ENCODE measurements around the gene SNAP25.

Gene SNAP25

GRCh38 chr20:10185741-10186558 lies 32.7 kb upstream of the SNAP25 start:
- Histone ChIP-seq H3K4me3 (ENCODE audit: low read length) (no peak overlapping the region), H3K9ac (ENCODE audit: low read length) (no peak overlapping the region), H3K27me3 (ENCODE audit: control insufficient read depth, insufficient read depth, low read length) (no peaks in the 10 kb centered on the region), H3K4me1 (ENCODE audit: control insufficient read depth, insufficient read depth, low read length) (no peaks in the 10 kb centered on the region), H3K36me3 (ENCODE audit: control insufficient read depth, insufficient read depth, low read length) (no peaks in the 10 kb centered on the region), H3K27ac (ENCODE audit: low read depth, low read length) (no peak overlapping the region)

GRCh38 chr20:10190456-10190855 lies 28.2 kb upstream of the SNAP25 start:
- no peaks in the 10 kb centered on the region for H3K4me1 ChIP-seq (ENCODE audit: control insufficient read depth, insufficient read depth, low read length)
- no peaks in the 10 kb centered on the region for H3K36me3 ChIP-seq (ENCODE audit: control insufficient read depth, insufficient read depth, low read length)
- H3K9ac ChIP-seq (ENCODE audit: low read length) = no peak overlapping the region
- H3K27ac ChIP-seq (ENCODE audit: low read depth, low read length) = no peak overlapping the region
- no peaks in the 10 kb centered on the region for H3K27me3 ChIP-seq (ENCODE audit: control insufficient read depth, insufficient read depth, low read length)
- H3K4me3 ChIP-seq (ENCODE audit: low read length) = no peak overlapping the region

GRCh38 chr20:10192171-10192570 lies 26.5 kb upstream of the SNAP25 start:
- H3K9ac ChIP-seq (ENCODE audit: low read length) = no peak overlapping the region
- H3K36me3 ChIP-seq (ENCODE audit: control insufficient read depth, insufficient read depth, low read length) = no peaks in the 10 kb centered on the region
- H3K27ac ChIP-seq (ENCODE audit: low read depth, low read length) = no peak overlapping the region
- H3K4me1 ChIP-seq (ENCODE audit: control insufficient read depth, insufficient read depth, low read length) = no peaks in the 10 kb centered on the region
- H3K27me3 ChIP-seq (ENCODE audit: control insufficient read depth, insufficient read depth, low read length) = no peaks in the 10 kb centered on the region
- no peak overlapping the region for H3K4me3 ChIP-seq (ENCODE audit: low read length)

- no peaks in the 10 kb centered on the region for H3K36me3 ChIP-seq (ENCODE audit: control insufficient read depth, insufficient read depth, low read length)
- no peak overlapping the region for H3K27ac ChIP-seq (ENCODE audit: low read depth, low read length)
- H3K4me1 ChIP-seq (ENCODE audit: control insufficient read depth, insufficient read depth, low read length) = no peaks in the 10 kb centered on the region
- no peak overlapping the region for H3K9ac ChIP-seq (ENCODE audit: low read length)
- H3K27me3 ChIP-seq (ENCODE audit: control insufficient read depth, insufficient read depth, low read length) = no peaks in the 10 kb centered on the region
- no peak overlapping the region for H3K4me3 ChIP-seq (ENCODE audit: low read length)
Measured at GRCh38 chr20:10194166-10194565, 24.5 kb upstream of the SNAP25 start.

- H3K36me3 ChIP-seq (ENCODE audit: control insufficient read depth, insufficient read depth, low read length) = no peaks in the 10 kb centered on the region
- H3K27me3 ChIP-seq (ENCODE audit: control insufficient read depth, insufficient read depth, low read length) = no peaks in the 10 kb centered on the region
- no peak overlapping the region for H3K9ac ChIP-seq (ENCODE audit: low read length)
- H3K4me3 ChIP-seq (ENCODE audit: low read length) = no peak overlapping the region
- no peak overlapping the region for H3K27ac ChIP-seq (ENCODE audit: low read depth, low read length)
- H3K4me1 ChIP-seq (ENCODE audit: control insufficient read depth, insufficient read depth, low read length) = no peaks in the 10 kb centered on the region
Measured at GRCh38 chr20:10200330-10200729, 18.3 kb upstream of the SNAP25 start.

GRCh38 chr20:10201321-10201870 lies 17.2 kb upstream of the SNAP25 start:
- Histone ChIP-seq H3K27me3 (ENCODE audit: control insufficient read depth, insufficient read depth, low read length) (no peaks in the 10 kb centered on the region), H3K4me3 (ENCODE audit: low read length) (no peak overlapping the region), H3K36me3 (ENCODE audit: control insufficient read depth, insufficient read depth, low read length) (no peaks in the 10 kb centered on the region), H3K27ac (ENCODE audit: low read depth, low read length) (no peak overlapping the region), H3K9ac (ENCODE audit: low read length) (no peak overlapping the region), H3K4me1 (ENCODE audit: control insufficient read depth, insufficient read depth, low read length) (no peaks in the 10 kb centered on the region)

GRCh38 chr20:10209091-10209490 lies 9.5 kb upstream of the SNAP25 start:
- Histone ChIP-seq H3K9ac (ENCODE audit: low read length) (no peak overlapping the region), H3K36me3 (ENCODE audit: control insufficient read depth, insufficient read depth, low read length) (no peaks in the 10 kb centered on the region), H3K4me1 (ENCODE audit: control insufficient read depth, insufficient read depth, low read length) (no peaks in the 10 kb centered on the region), H3K27ac (ENCODE audit: low read depth, low read length) (no peak overlapping the region), H3K27me3 (ENCODE audit: control insufficient read depth, insufficient read depth, low read length) (no peaks in the 10 kb centered on the region), H3K4me3 (ENCODE audit: low read length) (no peak overlapping the region)

- Histone ChIP-seq H3K4me3 (ENCODE audit: low read length) (no peak overlapping the region), H3K27ac (ENCODE audit: low read depth, low read length) (no peak overlapping the region), H3K36me3 (ENCODE audit: control insufficient read depth, insufficient read depth, low read length) (no peaks in the 10 kb centered on the region), H3K27me3 (ENCODE audit: control insufficient read depth, insufficient read depth, low read length) (peaks cover 9% of the 10 kb centered on the region), H3K4me1 (ENCODE audit: control insufficient read depth, insufficient read depth, low read length) (no peaks in the 10 kb centered on the region), H3K9ac (ENCODE audit: low read length) (no peak overlapping the region)
Measured at GRCh38 chr20:10213526-10213925, 5.1 kb upstream of the SNAP25 start.

GRCh38 chr20:10216146-10216791 lies 2.4 kb upstream of the SNAP25 start:
- Histone ChIP-seq H3K4me3 (ENCODE audit: low read length) (no peak overlapping the region), H3K4me1 (ENCODE audit: control insufficient read depth, insufficient read depth, low read length) (no peaks in the 10 kb centered on the region), H3K36me3 (ENCODE audit: control insufficient read depth, insufficient read depth, low read length) (no peaks in the 10 kb centered on the region), H3K9ac (ENCODE audit: low read length) (no peak overlapping the region), H3K27me3 (ENCODE audit: control insufficient read depth, insufficient read depth, low read length) (peaks cover 9% of the 10 kb centered on the region), H3K27ac (ENCODE audit: low read depth, low read length) (no peak overlapping the region)

GRCh38 chr20:10217721-10218410 lies 764 bp upstream of the SNAP25 start:
- Histone ChIP-seq H3K4me3 (ENCODE audit: low read length) (peak overlapping the region; percentile 5), H3K9ac (ENCODE audit: low read length) (no peak overlapping the region), H3K4me1 (ENCODE audit: control insufficient read depth, insufficient read depth, low read length) (no peaks in the 10 kb centered on the region), H3K27ac (ENCODE audit: low read depth, low read length) (peak overlapping the region; percentile 71), H3K36me3 (ENCODE audit: control insufficient read depth, insufficient read depth, low read length) (no peaks in the 10 kb centered on the region), H3K27me3 (ENCODE audit: control insufficient read depth, insufficient read depth, low read length) (peaks cover 9% of the 10 kb centered on the region)

- Histone ChIP-seq H3K4me1 (ENCODE audit: control insufficient read depth, insufficient read depth, low read length) (no peaks in the 10 kb centered on the region), H3K4me3 (ENCODE audit: low read length) (peak overlapping the region; percentile 40), H3K36me3 (ENCODE audit: control insufficient read depth, insufficient read depth, low read length) (no peaks in the 10 kb centered on the region), H3K27me3 (ENCODE audit: control insufficient read depth, insufficient read depth, low read length) (peaks cover 9% of the 10 kb centered on the region), H3K27ac (ENCODE audit: low read depth, low read length) (peak overlapping the region; percentile 37), H3K9ac (ENCODE audit: low read length) (no peak overlapping the region)
Measured at GRCh38 chr20:10219452-10219791, 792 bp downstream of the SNAP25 start.

GRCh38 chr20:10219993-10220750 lies 1.5 kb downstream of the SNAP25 start:
- Histone ChIP-seq H3K27ac (ENCODE audit: low read depth, low read length) (no peak overlapping the region), H3K9ac (ENCODE audit: low read length) (no peak overlapping the region), H3K36me3 (ENCODE audit: control insufficient read depth, insufficient read depth, low read length) (no peaks in the 10 kb centered on the region), H3K4me1 (ENCODE audit: control insufficient read depth, insufficient read depth, low read length) (no peaks in the 10 kb centered on the region), H3K27me3 (ENCODE audit: control insufficient read depth, insufficient read depth, low read length) (peaks cover 9% of the 10 kb centered on the region), H3K4me3 (ENCODE audit: low read length) (no peak overlapping the region)
